Spinal cord (tissue), 4 donors: ENCODE results near the gene SLC10A6. TPM values are rescaled to one million over a fixed set of nuclear protein-coding genes. Genes with fewer than 3 reads are reported as not detected.

Experiments used
- polyA plus RNA-seq, 2 donors: library from polyadenylated mRNA; unstranded; fragments of 120-200 nt; gene quantifications; one replicate each; pipeline ENCODE4 v1.2.1, GENCODE V29; 2013; ENCODE audit not compliant: insufficient read length in 2 of 2
- total RNA-seq, 2 donors: library from RNA; depleted of rRNA in 1 of 2; stranded (reverse); fragments of 120-200 nt in 1 of 2; fragments of >200 nt in 1 of 2; gene quantifications; one replicate each; pipeline versions ENCODE4 v1.2.3 to v1.2.4, GENCODE V29; 2013 to 2014

SLC10A6 gene
- total and polyA plus RNA-seq, 4 donors, result 0.11 to 0.79 (median 0.66) TPM; not detected in 1

Other genes with a start within 250 kb of the SLC10A6 start
- 1 to 10 TPM; 2.1 to 5.6 TPM for gene C4orf36, start 43.0 kb upstream of the SLC10A6 start, total RNA-seq
- gene C4orf36, start 43.0 kb upstream of the SLC10A6 start, polyA plus RNA-seq, result 1 to 10 TPM; 2.2 to 3.8 TPM
- 10 to 100 TPM; 22.5 to 24.6 TPM for gene AFF1, start 85.6 kb upstream of the SLC10A6 start, total RNA-seq
- gene AFF1, start 85.6 kb upstream of the SLC10A6 start, polyA plus RNA-seq, result 10 to 100 TPM; 14.2 to 14.3 TPM